ENCODE measurements around the gene OTOG. TPM values are rescaled to one million over a fixed set of nuclear protein-coding genes. Genes with fewer than 3 reads are reported as not detected.
"Not testable (repeated sequence)": the region's sequence is repeated elsewhere in the genome, so short reads cannot be mapped to it uniquely, and the experiment has no call there.

The OTOG gene
- total and polyA plus RNA-seq, 4 experiments from 2014 or later, result not detected

DNA sequence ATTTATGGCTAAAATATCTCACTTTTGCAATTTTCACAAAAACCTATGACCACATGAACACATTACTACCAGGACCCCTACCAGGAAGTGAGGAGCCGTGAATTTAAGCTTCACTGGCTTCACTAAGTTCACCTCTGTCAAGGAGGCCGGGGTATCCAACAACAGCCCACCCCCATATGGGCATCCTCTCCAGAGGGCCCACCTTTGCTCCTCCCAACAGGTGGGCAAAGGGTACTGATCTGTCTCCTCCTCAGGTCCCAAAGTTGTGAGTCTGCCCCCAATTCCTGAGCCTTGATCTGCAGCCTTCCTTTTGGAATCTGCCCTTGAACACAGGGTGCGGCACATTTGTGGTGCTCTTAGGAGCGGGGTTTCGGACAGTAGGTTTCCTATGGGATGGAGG lies 66.9 kb downstream of the OTOG start:
- no peak overlapping the region for H3K4me3 ChIP-seq (ENCODE audit: low read length in 2 of 2)
- no peak overlapping the region for H3K27ac Mint-ChIP-seq
- H3K9me3 Mint-ChIP-seq, result peaks cover 0 to 3% (median 0%) of the 10 kb centered on the region in 8 donors
- no peaks in the 10 kb centered on the region for H3K36me3 Mint-ChIP-seq
- H3K4me1 Mint-ChIP-seq, result no peaks in the 10 kb centered on the region
- H3K36me3 ChIP-seq (ENCODE audit: insufficient read depth, low read length), result no peaks in the 10 kb centered on the region
- no peak overlapping the region for H3K27ac ChIP-seq (ENCODE audit: low read depth, low read length)
- ChIA-PET CTCF (ENCODE audit: partially characterized antibody) (no interaction called here), POLR2A (ENCODE audit: partially characterized antibody) (no interaction called here)
- intact Hi-C loops (cut with micrococcal nuclease), result no loop called here
- no peak for DNase-seq
- H3K27me3 Mint-ChIP-seq, result peaks cover 5% of the 10 kb centered on the region in 2 donors
- no peaks in the 10 kb centered on the region for H3K4me1 ChIP-seq (ENCODE audit: insufficient read depth, low read length)
- H3K4me3 Mint-ChIP-seq, result no peak overlapping the region
- H3K9me3 ChIP-seq (ENCODE audit: control insufficient read depth in 1 of 2, low read length in 2 of 2), result no peaks in the 10 kb centered on the region
- H3K27me3 ChIP-seq (ENCODE audit: insufficient read depth, low read length), result no peaks in the 10 kb centered on the region

DNA sequence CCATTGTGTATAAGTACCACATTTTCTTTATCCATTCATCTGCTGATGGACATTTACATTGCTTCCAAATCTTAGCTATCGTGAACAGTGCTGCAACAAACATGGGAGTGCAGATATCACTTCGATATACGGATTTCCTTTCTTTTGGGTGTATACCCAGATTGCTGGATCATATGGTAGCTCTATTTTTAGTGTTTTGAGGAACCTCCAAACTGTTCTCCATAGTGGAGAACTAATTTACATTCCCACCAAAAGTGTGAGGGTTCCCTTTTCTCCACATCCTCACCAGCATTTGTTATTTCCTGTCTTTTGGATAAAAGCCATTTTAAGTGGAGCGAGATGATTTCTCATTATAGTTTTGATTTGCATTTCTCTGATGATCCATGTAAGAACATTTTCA lies 75.7 kb downstream of the OTOG start:
- H3K27me3 ChIP-seq (ENCODE audit: insufficient read depth, low read length); H3K4me1 ChIP-seq (ENCODE audit: insufficient read depth, low read length); H3K4me3 ChIP-seq (ENCODE audit: low read length in 2 of 2); H3K27ac ChIP-seq (ENCODE audit: low read depth, low read length); H3K36me3 Mint-ChIP-seq; H3K4me1 Mint-ChIP-seq; CTCF ChIA-PET (ENCODE audit: partially characterized antibody); H3K36me3 ChIP-seq (ENCODE audit: insufficient read depth, low read length); POLR2A ChIA-PET (ENCODE audit: partially characterized antibody); DNase-seq; H3K9me3 ChIP-seq (ENCODE audit: control insufficient read depth in 1 of 2, low read length in 2 of 2); intact Hi-C loops (cut with micrococcal nuclease); H3K4me3 Mint-ChIP-seq; H3K27ac Mint-ChIP-seq: not testable (repeated sequence)
- Mint-ChIP-seq H3K9me3 (peaks cover 0 to 29% (median 12%) of the 10 kb centered on the region in 8 donors), H3K27me3 (peaks cover 22 to 25% of the 10 kb centered on the region in 2 donors)

DNA sequence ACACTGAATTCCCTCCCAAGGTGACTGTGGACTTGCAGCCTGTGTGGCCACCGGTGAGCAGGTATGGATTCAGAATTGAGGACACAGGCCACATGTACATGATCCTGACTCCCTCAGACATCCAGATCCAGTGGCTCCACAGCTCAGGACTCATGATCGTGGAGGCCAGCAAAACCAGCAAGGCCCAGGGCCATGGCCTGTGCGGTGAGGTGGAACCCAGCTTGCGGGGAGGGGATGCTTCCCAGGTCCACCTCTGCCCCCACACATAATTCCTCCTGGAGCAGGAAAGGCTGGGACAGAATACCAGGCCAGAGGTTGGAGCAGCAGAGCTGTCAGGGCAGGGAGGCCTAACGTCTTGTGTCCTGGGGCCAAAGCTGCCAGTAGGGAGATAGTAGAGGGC lies 82.1 kb downstream of the OTOG start:
- Mint-ChIP-seq H3K27ac (no peak overlapping the region), H3K9me3 (peaks cover 0 to 3% (median 0%) of the 10 kb centered on the region in 8 donors), H3K4me1 (no peaks in the 10 kb centered on the region), H3K4me3 (no peak overlapping the region), H3K36me3 (no peaks in the 10 kb centered on the region), H3K27me3 (peaks cover 10 to 20% of the 10 kb centered on the region in 2 donors)
- no peak overlapping the region for H3K27ac ChIP-seq (ENCODE audit: low read depth, low read length)
- H3K4me1 ChIP-seq (ENCODE audit: insufficient read depth, low read length), result no peaks in the 10 kb centered on the region
- no peaks in the 10 kb centered on the region for H3K9me3 ChIP-seq (ENCODE audit: control insufficient read depth in 1 of 2, low read length in 2 of 2)
- intact Hi-C loops (cut with micrococcal nuclease), result no loop called here
- DNase-seq, result no peak
- no peak overlapping the region for H3K4me3 ChIP-seq (ENCODE audit: low read length in 2 of 2)
- H3K27me3 ChIP-seq (ENCODE audit: insufficient read depth, low read length), result no peaks in the 10 kb centered on the region
- POLR2A ChIA-PET (ENCODE audit: partially characterized antibody), result no interaction called here
- H3K36me3 ChIP-seq (ENCODE audit: insufficient read depth, low read length), result no peaks in the 10 kb centered on the region
- CTCF ChIA-PET (ENCODE audit: partially characterized antibody), result no interaction called here

DNA sequence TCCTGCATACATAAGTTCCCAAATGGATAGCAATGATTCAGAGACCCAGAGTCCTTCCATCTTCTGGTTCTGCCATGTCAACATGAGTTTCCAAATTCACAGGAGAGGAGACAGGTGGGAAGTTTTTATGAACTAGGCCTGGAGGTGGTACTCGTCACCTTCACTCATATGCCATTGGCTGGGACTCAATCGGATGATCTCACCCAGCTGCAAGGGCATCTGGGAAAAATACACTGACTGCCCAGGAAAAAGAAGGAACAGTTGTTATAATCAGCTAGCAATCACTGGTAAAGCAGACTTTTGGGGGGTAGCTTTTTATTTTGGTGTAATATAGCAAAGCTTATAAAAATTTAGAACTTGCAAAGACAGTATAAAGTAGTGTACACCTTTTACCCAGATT lies 83.9 kb downstream of the OTOG start:
- Histone ChIP-seq H3K27me3 (ENCODE audit: insufficient read depth, low read length) (no peaks in the 10 kb centered on the region), H3K27ac (ENCODE audit: low read depth, low read length) (no peak overlapping the region), H3K4me3 (ENCODE audit: low read length in 2 of 2) (no peak overlapping the region), H3K36me3 (ENCODE audit: insufficient read depth, low read length) (no peaks in the 10 kb centered on the region), H3K9me3 (ENCODE audit: control insufficient read depth in 1 of 2, low read length in 2 of 2) (no peaks in the 10 kb centered on the region), H3K4me1 (ENCODE audit: insufficient read depth, low read length) (no peaks in the 10 kb centered on the region)
- ChIA-PET POLR2A (ENCODE audit: partially characterized antibody) (no interaction called here), CTCF (ENCODE audit: partially characterized antibody) (interaction anchor here (0.9 kb wide), 1 partner anchor 100 kb away, joined by 3 read pairs; no protein-coding TSS in a partner anchor)
- Mint-ChIP-seq H3K4me1 (no peaks in the 10 kb centered on the region), H3K4me3 (no peak overlapping the region), H3K9me3 (peaks cover 0 to 3% (median 0%) of the 10 kb centered on the region in 8 donors), H3K36me3 (no peaks in the 10 kb centered on the region), H3K27ac (no peak overlapping the region), H3K27me3 (peaks cover 4 to 12% of the 10 kb centered on the region in 2 donors)
- DNase-seq, result no peak
- intact Hi-C loops (cut with micrococcal nuclease), result no loop called here

DNA sequence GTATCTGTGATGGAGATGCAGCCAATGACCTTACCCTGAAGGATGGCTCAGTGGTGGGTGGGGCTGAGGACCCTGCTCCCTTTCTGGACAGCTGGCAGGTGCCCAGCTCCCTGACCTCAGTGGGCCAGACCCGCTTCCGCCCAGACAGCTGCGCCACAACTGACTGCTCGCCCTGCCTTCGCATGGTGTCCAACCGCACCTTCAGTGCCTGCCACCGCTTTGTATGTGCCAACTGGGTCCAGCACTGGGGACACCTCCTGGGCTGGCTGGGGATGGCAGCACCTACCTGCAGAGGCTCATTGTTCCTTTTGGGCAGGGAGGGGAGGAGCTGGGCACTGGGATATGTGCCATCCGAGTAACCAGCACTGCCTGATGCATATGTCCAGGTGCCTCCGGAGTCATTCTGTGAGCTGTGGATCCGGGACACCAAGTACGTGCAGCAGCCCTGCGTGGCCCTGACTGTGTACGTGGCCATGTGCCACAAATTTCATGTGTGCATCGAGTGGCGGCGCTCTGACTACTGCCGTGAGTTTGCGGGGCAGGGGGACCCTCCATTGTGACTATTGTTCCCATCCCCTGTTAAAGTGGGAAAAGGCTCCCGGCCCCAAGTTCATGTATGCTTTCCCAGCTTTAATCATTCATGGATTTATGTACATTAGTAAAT lies 84.8 kb downstream of the OTOG start:
- Histone ChIP-seq H3K36me3 (ENCODE audit: insufficient read depth, low read length) (no peaks in the 10 kb centered on the region), H3K9me3 (ENCODE audit: control insufficient read depth in 1 of 2, low read length in 2 of 2) (no peaks in the 10 kb centered on the region), H3K27me3 (ENCODE audit: insufficient read depth, low read length) (no peaks in the 10 kb centered on the region), H3K4me3 (ENCODE audit: low read length in 2 of 2) (no peak overlapping the region), H3K4me1 (ENCODE audit: insufficient read depth, low read length) (no peaks in the 10 kb centered on the region), H3K27ac (ENCODE audit: low read depth, low read length) (no peak overlapping the region)
- Mint-ChIP-seq H3K27ac (no peak overlapping the region), H3K9me3 (no peaks in the 10 kb centered on the region), H3K4me1 (no peaks in the 10 kb centered on the region), H3K27me3 (peaks cover 6 to 12% of the 10 kb centered on the region in 2 donors), H3K36me3 (no peaks in the 10 kb centered on the region), H3K4me3 (no peak overlapping the region)
- intact Hi-C loops (cut with micrococcal nuclease), result no loop called here
- ChIA-PET CTCF (ENCODE audit: partially characterized antibody) (interaction anchor here (0.9 kb wide), 1 partner anchor 99 kb away, joined by 3 read pairs; no protein-coding TSS in a partner anchor), POLR2A (ENCODE audit: partially characterized antibody) (no interaction called here)
- DNase-seq, result no peak

DNA sequence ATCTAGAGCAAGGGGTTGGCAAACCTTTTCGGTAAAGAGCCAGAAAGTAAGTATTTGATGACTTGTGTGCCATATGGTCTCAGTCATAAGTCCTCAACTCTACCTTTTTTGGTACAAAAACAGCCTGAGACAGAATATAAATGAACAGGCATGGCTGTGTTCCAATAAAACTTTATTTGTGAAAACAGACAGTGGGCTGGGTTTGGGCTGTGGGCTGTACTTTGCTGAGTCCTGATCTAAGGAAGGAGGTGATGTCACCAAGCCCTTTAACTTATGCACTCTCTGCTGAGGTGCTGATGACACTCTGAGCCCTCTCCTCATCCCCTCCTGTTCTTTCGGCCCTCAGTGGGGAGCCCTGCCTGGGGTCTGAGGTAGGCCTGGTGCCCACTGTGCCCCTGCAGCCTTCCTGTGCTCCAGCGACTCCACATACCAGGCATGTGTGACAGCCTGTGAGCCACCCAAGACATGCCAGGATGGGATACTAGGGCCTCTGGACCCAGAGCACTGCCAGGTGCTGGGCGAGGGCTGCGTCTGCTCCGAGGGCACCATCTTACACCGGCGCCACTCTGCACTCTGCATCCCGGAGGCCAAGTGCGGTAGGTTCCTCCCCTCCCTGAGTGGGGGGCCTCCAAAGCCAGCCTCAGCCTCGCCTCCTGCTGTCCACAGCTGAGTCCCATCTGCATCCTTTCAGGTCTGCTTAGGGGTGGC lies 86.4 kb downstream of the OTOG start:
- H3K4me3 ChIP-seq (ENCODE audit: low read length in 2 of 2), result no peak overlapping the region
- no peaks in the 10 kb centered on the region for H3K36me3 ChIP-seq (ENCODE audit: insufficient read depth, low read length)
- DNase-seq, result no peak
- no peak overlapping the region for H3K27ac ChIP-seq (ENCODE audit: low read depth, low read length)
- Mint-ChIP-seq H3K9me3 (no peaks in the 10 kb centered on the region), H3K27me3 (peaks cover 3 to 5% of the 10 kb centered on the region in 2 donors), H3K4me3 (no peak overlapping the region), H3K27ac (no peak overlapping the region), H3K4me1 (no peaks in the 10 kb centered on the region), H3K36me3 (no peaks in the 10 kb centered on the region)
- no peaks in the 10 kb centered on the region for H3K4me1 ChIP-seq (ENCODE audit: insufficient read depth, low read length)
- ChIA-PET CTCF (ENCODE audit: partially characterized antibody) (no interaction called here), POLR2A (ENCODE audit: partially characterized antibody) (no interaction called here)
- intact Hi-C loops (cut with micrococcal nuclease), result no loop called here
- H3K27me3 ChIP-seq (ENCODE audit: insufficient read depth, low read length), result no peaks in the 10 kb centered on the region
- H3K9me3 ChIP-seq (ENCODE audit: control insufficient read depth in 1 of 2, low read length in 2 of 2), result no peaks in the 10 kb centered on the region

DNA sequence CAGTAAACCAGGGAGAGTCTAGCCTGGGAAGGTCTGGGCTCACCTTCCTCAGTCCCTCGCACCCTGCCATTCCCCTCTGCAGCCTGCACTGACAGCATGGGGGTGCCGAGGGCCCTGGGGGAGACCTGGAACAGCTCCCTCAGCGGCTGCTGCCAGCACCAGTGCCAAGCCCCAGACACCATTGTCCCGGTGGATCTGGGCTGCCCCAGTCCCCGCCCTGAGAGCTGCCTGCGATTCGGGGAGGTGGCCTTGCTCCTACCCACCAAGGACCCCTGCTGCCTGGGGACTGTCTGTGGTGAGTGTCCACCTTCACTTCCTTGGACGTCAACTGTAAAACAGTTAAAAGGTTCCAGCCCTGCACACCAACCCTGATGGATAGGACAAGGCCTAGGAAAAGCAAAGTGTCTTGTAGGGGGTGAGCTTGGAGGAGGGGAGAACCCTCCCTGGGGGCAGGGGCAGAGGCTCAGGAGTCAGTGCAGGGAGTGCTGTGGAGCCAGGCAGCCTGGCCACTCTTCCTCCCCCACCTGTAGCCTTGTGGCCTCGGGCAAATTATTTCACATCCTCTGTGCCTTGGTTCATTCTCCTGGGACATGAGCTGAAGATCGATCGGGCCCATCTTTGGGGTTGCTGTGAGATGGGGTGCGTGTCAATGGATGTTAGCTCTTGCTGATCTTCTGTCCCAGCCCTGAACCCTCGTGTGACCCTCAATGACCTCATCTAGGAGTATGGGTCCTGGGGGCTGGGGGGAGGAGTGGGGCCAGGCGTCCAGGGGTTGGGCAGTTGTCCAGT lies 87.1 kb downstream of the OTOG start:
- no peaks in the 10 kb centered on the region for H3K9me3 ChIP-seq (ENCODE audit: control insufficient read depth in 1 of 2, low read length in 2 of 2)
- ChIA-PET POLR2A (ENCODE audit: partially characterized antibody) (no interaction called here), CTCF (ENCODE audit: partially characterized antibody) (no interaction called here)
- H3K27ac ChIP-seq (ENCODE audit: low read depth, low read length), result no peak overlapping the region
- H3K4me1 Mint-ChIP-seq, result no peaks in the 10 kb centered on the region
- H3K4me3 Mint-ChIP-seq, result no peak overlapping the region
- H3K27me3 ChIP-seq (ENCODE audit: insufficient read depth, low read length), result no peaks in the 10 kb centered on the region
- intact Hi-C loops (cut with micrococcal nuclease), result no loop called here
- no peaks in the 10 kb centered on the region for H3K9me3 Mint-ChIP-seq
- no peak overlapping the region for H3K4me3 ChIP-seq (ENCODE audit: low read length in 2 of 2)
- no peaks in the 10 kb centered on the region for H3K36me3 Mint-ChIP-seq
- no peaks in the 10 kb centered on the region for H3K4me1 ChIP-seq (ENCODE audit: insufficient read depth, low read length)
- H3K27me3 Mint-ChIP-seq, result peaks cover 0 to 2% of the 10 kb centered on the region in 2 donors
- no peaks in the 10 kb centered on the region for H3K36me3 ChIP-seq (ENCODE audit: insufficient read depth, low read length)
- H3K27ac Mint-ChIP-seq, result no peak overlapping the region
- DNase-seq, result no peak

Data from CD4-positive, alpha-beta memory T cell (primary cell).